Left colon (tissue), 2 donors: Measurements from ENCODE around the gene NDUFC2. TPM values are rescaled to one million over a fixed set of nuclear protein-coding genes. Genes with fewer than 3 reads are reported as not detected.
A peak's percentile ranks its signal among the peaks of the same experiment; 100 is the strongest.
"Not testable (repeated sequence)": the region's sequence is repeated elsewhere in the genome, so short reads cannot be mapped to it uniquely, and the experiment has no call there.

Experiments used
- ATAC-seq: fragments of 200-7000 bp; cut with Tn5 transposase; one replicate; pipeline ENCODE4 v1.9.1; 2020; ENCODE audit warnings: mild to moderate bottlenecking, moderate library complexity
- DNase-seq, 2 donors: peaks; one replicate each; pipeline ENCODE4 v3.0.0-alpha.2; 2020
- intact Hi-C, 2 donors: fragments of 100-400 bp; cut with DNase I in 1 of 2; cut with micrococcal nuclease in 1 of 2; formaldehyde crosslinking; loops; one replicate each; pipeline versions ENCODE4 v1.11.2 to v1.14.0; 2022; cut with DNase I, micrococcal nuclease
- total RNA-seq, 2 donors: library from RNA; stranded (reverse); fragmentation: NEBNext Ultra II Directional; extraction: Animal tissue kit (Norgen Biotek cat#: 25700); gene quantifications; one replicate each; pipeline ENCODE4 v1.2.1, GENCODE V29; 2021
- donor health status: DM: no; HTN: no; CAD: no.
- donor health status: DM: yes; HTN: yes; CAD: no.

The NDUFC2 gene
- total RNA-seq, 2 donors from 2014 or later = 208 to 225 TPM

GRCh38 chr11:78038697-78039313, 40.9 kb downstream of the NDUFC2 start:
- DNase-seq = peak; percentile 79 to 81
- intact Hi-C loops = no loop called here
- ATAC-seq = peak; percentile 74

GRCh38 chr11:78037825-78038620, 41.6 kb downstream of the NDUFC2 start:
- ATAC-seq (no peak), DNase-seq (no peak)
- intact Hi-C loops = no loop called here

- DNase-seq = peak; percentile 75 to 85
- peak; percentile 82 for ATAC-seq
- intact Hi-C loops = no loop called here
Observed at GRCh38 chr11:78037056-78037455, 42.6 kb downstream of the NDUFC2 start.

- DNase-seq (no peak), ATAC-seq (no peak)
- intact Hi-C loops = no loop called here
Observed at GRCh38 chr11:78036313-78036712, 43.3 kb downstream of the NDUFC2 start.

- DNase-seq (no peak), ATAC-seq (no peak)
- intact Hi-C loops = no loop called here
Observed at GRCh38 chr11:78034623-78035022, 45.0 kb downstream of the NDUFC2 start.

GRCh38 chr11:78033040-78033439, 46.6 kb downstream of the NDUFC2 start:
- intact Hi-C loops = no loop called here
- DNase-seq (no peak), ATAC-seq (no peak)

- intact Hi-C loops = no loop called here
- no peak for ATAC-seq
- no peak for DNase-seq
Observed at GRCh38 chr11:78032090-78032489, 47.6 kb downstream of the NDUFC2 start.

- intact Hi-C loops = no loop called here
- no peak for DNase-seq
- ATAC-seq = no peak
Observed at GRCh38 chr11:78031629-78032028, 48.0 kb downstream of the NDUFC2 start.

- ATAC-seq (peak; percentile 94), DNase-seq (peak; percentile 69 to 74)
- intact Hi-C loops = no loop called here
Observed at GRCh38 chr11:78030429-78031325, 49.0 kb downstream of the NDUFC2 start.

- intact Hi-C loops, ATAC-seq, DNase-seq: not testable (repeated sequence)
Observed at GRCh38 chr11:78028423-78028822, 51.2 kb downstream of the NDUFC2 start.

- intact Hi-C loops = no loop called here
- DNase-seq = no peak
- ATAC-seq = no peak
Observed at GRCh38 chr11:78027759-78028158, 51.9 kb downstream of the NDUFC2 start.

- DNase-seq (no peak), ATAC-seq (no peak)
- intact Hi-C loops = no loop called here
Observed at GRCh38 chr11:78025378-78025777, 54.3 kb downstream of the NDUFC2 start.

GRCh38 chr11:78023426-78023825, 56.2 kb downstream of the NDUFC2 start:
- intact Hi-C loops = no loop called here
- no peak for DNase-seq
- ATAC-seq = peak; percentile 10

- DNase-seq = peak; percentile 72 to 74
- intact Hi-C loops = no loop called here
- peak; percentile 93 for ATAC-seq
Observed at GRCh38 chr11:78022397-78023396, 57.0 kb downstream of the NDUFC2 start, which contains the start of gene KCTD14. TSS of gene KCTD14 (minus strand) at chr11:78023276. CDS start at chr11:78023249, 27 bp downstream.

- DNase-seq (no peak), ATAC-seq (no peak)
- intact Hi-C loops = no loop called here
Observed at GRCh38 chr11:78021611-78022010, 58.1 kb downstream of the NDUFC2 start.

GRCh38 chr11:78020246-78020645, 59.4 kb downstream of the NDUFC2 start:
- intact Hi-C loops = no loop called here
- DNase-seq = no peak
- no peak for ATAC-seq

- no peak for ATAC-seq
- no peak for DNase-seq
- intact Hi-C loops = no loop called here
Observed at GRCh38 chr11:78019808-78020207, 59.9 kb downstream of the NDUFC2 start.
